CD8-positive, alpha-beta memory T cell (primary cell): ENCODE measurements around the gene SRRM2. TPM values are rescaled to one million over a fixed set of nuclear protein-coding genes. Genes with fewer than 3 reads are reported as not detected.
A peak's percentile ranks its signal among the peaks of the same experiment; 100 is the strongest.

Source experiments
- CTCF ChIA-PET: fragments of 350-600 bp; sonication (Branson Sonifier 250); formaldehyde crosslinking; loops from one replicate; lab custom pipeline; 2021; ENCODE audit warnings: antibody characterized with exemption; lab: Charles Lee
- POLR2A ChIA-PET: fragments of 350-600 bp; sonication (Branson Sonifier 250); formaldehyde crosslinking; loops from one replicate; lab custom pipeline; 2021; ENCODE audit warnings: antibody characterized with exemption; lab: Charles Lee
- DNase-seq, 5 donors: peaks; one replicate each; pipeline versions ENCODE4 v3.0.0 to v3.0.0-alpha.2; 2020 to 2022; ENCODE audit warnings: mixed read lengths in 1 of 5
- H3K27ac ChIP-seq: one replicate; pipeline ENCODE4 v1.7.0; 2013; ENCODE audit warnings: low read depth, mild to moderate bottlenecking, low read length, moderate library complexity
- H3K27me3 ChIP-seq: 2 replicates; pipeline ENCODE4 v1.7.0; 2013; ENCODE audit warnings: low read length, mild to moderate bottlenecking; ENCODE audit not compliant: insufficient read depth, poor library complexity, severe bottlenecking
- H3K36me3 ChIP-seq: 2 replicates; pipeline ENCODE4 v1.7.0; 2013; ENCODE audit warnings: mild to moderate bottlenecking, low read length, moderate library complexity; ENCODE audit not compliant: insufficient read depth
- H3K4me1 ChIP-seq: 2 replicates; pipeline ENCODE4 v1.7.0; 2013; ENCODE audit warnings: mild to moderate bottlenecking, low read length, moderate library complexity; ENCODE audit not compliant: insufficient read depth
- H3K4me3 ChIP-seq: 2 replicates; pipeline ENCODE4 v1.7.0; 2013; ENCODE audit warnings: mild to moderate bottlenecking, low read length
- H3K9me3 ChIP-seq: 2 replicates; pipeline ENCODE4 v1.7.0; 2013; ENCODE audit warnings: mild to moderate bottlenecking, low read length
- H3K27ac Mint-ChIP-seq, 8 donors: one replicate each; pipeline ENCODE4 v1.8.0; 2020 to 2021; ENCODE audit warnings: mixed read lengths in 8 of 8, mild to moderate bottlenecking in 6 of 8, inconsistent platforms in 3 of 8, moderate library complexity in 3 of 8
- H3K27me3 Mint-ChIP-seq, 2 donors: one replicate each; pipeline ENCODE4 v1.8.0; 2020 to 2021; ENCODE audit warnings: mixed read lengths in 2 of 2, mild to moderate bottlenecking in 1 of 2, moderate library complexity in 1 of 2
- H3K36me3 Mint-ChIP-seq, 3 donors: one replicate each; pipeline ENCODE4 v1.8.0; 2020 to 2021; ENCODE audit warnings: mixed read lengths in 3 of 3, inconsistent platforms in 1 of 3, mild to moderate bottlenecking in 1 of 3
- H3K4me1 Mint-ChIP-seq, 3 donors: one replicate each; pipeline ENCODE4 v1.8.0; 2020 to 2021; ENCODE audit warnings: mixed read lengths in 3 of 3, inconsistent platforms in 1 of 3, mild to moderate bottlenecking in 1 of 3
- H3K4me3 Mint-ChIP-seq, 7 donors: one replicate each; pipeline ENCODE4 v1.8.0; 2020 to 2021; ENCODE audit warnings: mixed read lengths in 7 of 7, mild to moderate bottlenecking in 6 of 7, moderate library complexity in 4 of 7, inconsistent platforms in 2 of 7
- H3K9me3 Mint-ChIP-seq, 5 donors: one replicate each; pipeline ENCODE4 v1.8.0; 2020 to 2022; ENCODE audit warnings: mixed read lengths in 5 of 5, mild to moderate bottlenecking in 3 of 5, moderate library complexity in 2 of 5, inconsistent platforms in 1 of 5
- polyA plus RNA-seq: library from polyadenylated mRNA; unstranded; fragments of 300-500 nt; fragmentation: Illumina TruSeq; gene quantifications from one replicate; pipeline ENCODE4 v1.2.3, GENCODE V29; 2021
- total RNA-seq, 2 experiments: library from RNA; stranded (reverse); gene quantifications; one replicate each; pipeline ENCODE4 v1.2.3, GENCODE V29; 2021

SRRM2 gene
- total and polyA plus RNA-seq, 3 experiments from 2014 or later: 130 to 529 (median 517) TPM

DNA sequence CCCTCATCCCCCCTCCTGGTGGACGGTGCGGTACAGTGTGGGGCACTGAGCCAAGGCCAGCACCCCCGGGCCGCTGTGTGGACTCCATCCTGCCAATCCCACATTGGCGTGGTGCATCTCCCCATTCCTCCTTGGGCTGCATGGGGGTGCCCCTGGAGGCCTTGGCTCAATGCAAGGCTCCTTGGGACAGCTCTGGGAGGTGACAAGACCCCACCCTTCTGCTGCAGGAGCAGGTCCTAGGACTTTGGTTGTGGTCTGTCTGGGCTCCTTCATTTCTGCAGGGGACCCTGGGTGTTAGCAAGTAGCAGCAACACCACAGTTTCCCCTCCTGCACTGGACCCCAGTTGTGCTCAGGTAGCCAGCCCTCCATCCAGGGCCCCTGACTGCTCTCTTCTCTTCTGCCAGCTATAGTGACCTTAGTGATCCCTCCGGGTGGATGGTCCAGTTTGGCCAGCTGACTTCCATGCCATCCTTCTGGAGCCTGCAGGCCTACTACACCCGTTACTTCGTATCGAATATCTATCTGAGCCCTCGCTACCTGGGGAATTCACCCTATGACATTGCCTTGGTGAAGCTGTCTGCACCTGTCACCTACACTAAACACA is 65.9 kb downstream of the SRRM2 start:
- Histone ChIP-seq H3K27ac (no peak overlapping the region), H3K27me3 (no peaks in the 10 kb centered on the region), H3K4me1 (no peaks in the 10 kb centered on the region), H3K9me3 (no peaks in the 10 kb centered on the region), H3K4me3 (no peak overlapping the region), H3K36me3 (no peaks in the 10 kb centered on the region)
- Mint-ChIP-seq H3K4me3 (peak overlapping the region in 4 of 7 donors; percentile 10 to 70 (median 36)), H3K36me3 (no peaks in the 10 kb centered on the region), H3K27me3 (peaks cover 0 to 12% of the 10 kb centered on the region in 2 donors), H3K9me3 (no peaks in the 10 kb centered on the region), H3K27ac (peak overlapping the region in 2 of 8 donors; percentile 61 to 72), H3K4me1 (peaks cover 0 to 2% (median 0%) of the 10 kb centered on the region in 3 donors)
- ChIA-PET POLR2A (no interaction called here), CTCF (no interaction called here)
- peak in 1 of 5 donors; percentile 35 for DNase-seq

DNA sequence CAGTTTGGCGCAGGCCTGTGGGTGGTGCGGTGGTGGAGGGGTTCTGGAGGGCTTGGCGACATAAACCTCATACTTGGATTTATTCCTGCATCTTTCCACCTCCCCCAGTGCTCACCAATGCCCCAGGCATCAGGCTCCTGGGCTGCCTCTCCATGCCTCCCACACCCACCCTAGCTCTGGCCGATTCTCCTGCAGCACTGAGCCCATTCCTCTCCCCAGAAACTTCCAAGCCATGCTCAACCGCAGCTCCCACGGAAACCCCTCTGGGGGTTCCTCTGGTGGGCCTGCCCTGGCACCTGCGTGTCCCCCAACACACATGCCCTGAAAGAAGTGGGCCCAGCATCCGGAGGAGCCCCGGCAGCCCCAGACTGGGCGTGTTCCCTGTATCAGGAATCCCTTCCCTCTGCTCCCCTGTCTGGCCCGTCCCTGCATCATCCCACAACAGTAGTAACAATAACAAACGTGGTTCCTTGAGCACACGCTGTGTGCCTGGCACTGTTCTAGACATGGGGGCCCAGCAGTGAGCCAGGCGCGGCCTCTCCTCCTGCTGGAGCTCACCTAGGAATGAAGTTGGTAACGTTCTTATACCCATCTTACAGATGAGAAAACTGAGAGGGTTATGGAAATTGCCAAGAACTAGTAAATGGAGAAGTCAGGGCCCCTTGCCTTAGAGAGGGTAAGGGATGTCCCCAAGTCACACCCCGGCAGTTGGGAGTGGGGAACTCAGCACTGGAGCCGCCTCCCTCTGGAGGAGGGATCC is 66.9 kb downstream of the SRRM2 start:
- no peaks in the 10 kb centered on the region for H3K9me3 Mint-ChIP-seq
- no peaks in the 10 kb centered on the region for H3K36me3 Mint-ChIP-seq
- ChIA-PET CTCF (no interaction called here), POLR2A (no interaction called here)
- H3K27me3 Mint-ChIP-seq: peaks cover 0 to 8% of the 10 kb centered on the region in 2 donors
- peak in 1 of 5 donors; percentile 31 for DNase-seq
- peaks cover 0 to 2% (median 0%) of the 10 kb centered on the region in 3 donors for H3K4me1 Mint-ChIP-seq
- Histone ChIP-seq H3K4me3 (no peak overlapping the region), H3K27ac (no peak overlapping the region), H3K4me1 (no peaks in the 10 kb centered on the region), H3K9me3 (no peaks in the 10 kb centered on the region), H3K27me3 (no peaks in the 10 kb centered on the region), H3K36me3 (no peaks in the 10 kb centered on the region)
- H3K27ac Mint-ChIP-seq: peak overlapping the region in 2 of 8 donors; percentile 17 to 38
- no peak overlapping the region for H3K4me3 Mint-ChIP-seq

DNA sequence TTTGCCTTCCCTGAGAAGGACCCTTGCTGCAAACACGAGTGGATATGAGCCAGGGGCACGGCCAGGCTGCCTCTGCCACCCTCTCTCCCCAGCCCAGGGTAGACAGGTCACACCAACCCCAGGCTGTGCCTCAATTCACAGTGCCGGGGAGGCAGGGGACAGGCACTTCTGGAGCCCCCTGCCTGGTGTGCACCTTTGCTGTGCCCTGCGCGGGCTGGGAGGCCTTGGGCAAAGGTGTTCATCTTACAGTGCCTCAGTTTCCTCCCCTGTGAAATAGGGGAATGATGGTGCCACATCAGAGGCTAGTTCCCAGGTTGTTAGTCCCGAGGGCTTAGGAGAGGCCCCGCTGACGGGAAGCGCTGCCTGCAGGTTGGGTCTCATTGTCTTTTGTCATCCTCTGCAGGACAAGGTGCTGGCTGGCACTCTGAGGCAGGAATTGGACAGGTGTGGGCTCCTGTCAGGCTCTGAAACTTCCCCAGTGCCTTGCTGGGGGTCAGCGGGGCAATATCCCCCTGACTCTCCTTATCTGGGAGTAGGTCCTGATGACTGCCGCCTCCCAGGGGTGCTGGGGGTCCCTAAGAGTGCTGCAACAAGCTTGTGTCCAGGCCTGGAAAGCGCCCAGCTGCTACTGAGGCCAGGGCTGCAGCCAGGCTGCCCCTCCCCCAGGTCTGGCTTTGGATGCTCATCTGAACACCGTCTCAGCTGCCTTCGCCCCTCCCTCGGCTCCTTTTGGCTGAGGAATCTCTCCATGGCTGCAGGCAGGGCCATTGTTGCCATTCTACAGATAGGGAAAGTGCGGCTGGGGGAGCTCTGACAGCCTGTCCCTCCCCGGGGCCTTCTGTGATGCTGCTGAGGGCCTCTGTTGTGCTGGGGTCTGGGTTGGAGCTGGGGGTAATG is 67.7 kb downstream of the SRRM2 start:
- Histone ChIP-seq H3K36me3 (no peaks in the 10 kb centered on the region), H3K27me3 (no peaks in the 10 kb centered on the region), H3K27ac (no peak overlapping the region), H3K4me3 (no peak overlapping the region), H3K9me3 (no peaks in the 10 kb centered on the region), H3K4me1 (no peaks in the 10 kb centered on the region)
- no peaks in the 10 kb centered on the region for H3K36me3 Mint-ChIP-seq
- POLR2A ChIA-PET: no interaction called here
- no peaks in the 10 kb centered on the region for H3K9me3 Mint-ChIP-seq
- peak overlapping the region in 1 of 8 donors; percentile 38 for H3K27ac Mint-ChIP-seq
- CTCF ChIA-PET: no interaction called here
- DNase-seq: no peak
- peaks cover 0 to 2% (median 0%) of the 10 kb centered on the region in 3 donors for H3K4me1 Mint-ChIP-seq
- H3K27me3 Mint-ChIP-seq: peaks cover 0 to 12% of the 10 kb centered on the region in 2 donors
- H3K4me3 Mint-ChIP-seq: no peak overlapping the region

Other genes with a start within 250 kb of the SRRM2 start
- 100 to 1,000 TPM; 154 to 157 TPM for gene ATP6V0C, start 238.7 kb upstream of the SRRM2 start, total RNA-seq
- gene ATP6V0C, start 238.7 kb upstream of the SRRM2 start, polyA plus RNA-seq: 101 TPM
- gene AMDHD2, start 232.3 kb upstream of the SRRM2 start, total RNA-seq: 10 to 100 TPM; 34.1 to 35.5 TPM
- gene AMDHD2, start 232.3 kb upstream of the SRRM2 start, polyA plus RNA-seq: 21.2 TPM
- under 1 TPM in 1 of 2 experiments, not detected in 1; 0.16 TPM for gene CEMP1, start 221.2 kb upstream of the SRRM2 start, total RNA-seq
- gene CEMP1, start 221.2 kb upstream of the SRRM2 start, polyA plus RNA-seq: 3.3 TPM
- gene PDPK1, start 214.6 kb upstream of the SRRM2 start, total RNA-seq: 10 to 100 TPM; 56.8 to 58.5 TPM
- 46.2 TPM for gene PDPK1, start 214.6 kb upstream of the SRRM2 start, polyA plus RNA-seq
- gene KCTD5, start 70.1 kb upstream of the SRRM2 start, total RNA-seq: 10 to 100 TPM; 49.7 to 50.5 TPM
- gene KCTD5, start 70.1 kb upstream of the SRRM2 start, polyA plus RNA-seq: 21.2 TPM
- gene PRSS27, start 32.4 kb upstream of the SRRM2 start, total RNA-seq: 1 to 10 TPM; 1.3 to 1.6 TPM
- not detected for gene PRSS27, start 32.4 kb upstream of the SRRM2 start, polyA plus RNA-seq
- 100 to 1,000 TPM; 322 to 338 TPM for gene ELOB, start 24.6 kb downstream of the SRRM2 start, total RNA-seq
- 274 TPM for gene ELOB, start 24.6 kb downstream of the SRRM2 start, polyA plus RNA-seq
- gene PRSS33, start 34.9 kb downstream of the SRRM2 start, total RNA-seq: under 1 TPM; 0.15 to 0.22 TPM
- not detected for gene PRSS33, start 34.9 kb downstream of the SRRM2 start, polyA plus RNA-seq
- gene PRSS41, start 45.8 kb downstream of the SRRM2 start, total RNA-seq: not detected
- gene PRSS41, start 45.8 kb downstream of the SRRM2 start, polyA plus RNA-seq: not detected
- gene PRSS21, start 64.6 kb downstream of the SRRM2 start, total RNA-seq: 1 to 10 TPM; 8.8 to 9.2 TPM
- gene PRSS21, start 64.6 kb downstream of the SRRM2 start, polyA plus RNA-seq: 13.6 TPM
- under 1 TPM; 0.29 to 0.74 TPM for gene ZG16B, start 77.7 kb downstream of the SRRM2 start, total RNA-seq
- not detected for gene ZG16B, start 77.7 kb downstream of the SRRM2 start, polyA plus RNA-seq
- not detected for gene PRSS22, start 105.5 kb downstream of the SRRM2 start, total RNA-seq
- not detected for gene PRSS22, start 105.5 kb downstream of the SRRM2 start, polyA plus RNA-seq
- 10 to 100 TPM; 24.7 to 27.2 TPM for gene FLYWCH2, start 130.6 kb downstream of the SRRM2 start, total RNA-seq
- 24.0 TPM for gene FLYWCH2, start 130.6 kb downstream of the SRRM2 start, polyA plus RNA-seq
- 10 to 100 TPM; 37.2 to 39.8 TPM for gene FLYWCH1, start 159.3 kb downstream of the SRRM2 start, total RNA-seq
- 20.9 TPM for gene FLYWCH1, start 159.3 kb downstream of the SRRM2 start, polyA plus RNA-seq
- gene KREMEN2, start 211.6 kb downstream of the SRRM2 start, total RNA-seq: not detected
- gene KREMEN2, start 211.6 kb downstream of the SRRM2 start, polyA plus RNA-seq: not detected
- gene PAQR4, start 216.7 kb downstream of the SRRM2 start, total RNA-seq: 10 to 100 TPM; 38.7 to 39.0 TPM
- 1.5 TPM for gene PAQR4, start 216.7 kb downstream of the SRRM2 start, polyA plus RNA-seq
- gene PKMYT1, start 227.8 kb downstream of the SRRM2 start, total RNA-seq: 100 to 1,000 TPM; 103 to 112 TPM
- 0.18 TPM for gene PKMYT1, start 227.8 kb downstream of the SRRM2 start, polyA plus RNA-seq